ENCODE results near the gene CMPK1.
"Not testable (repeated sequence)": the region's sequence is repeated elsewhere in the genome, so short reads cannot be mapped to it uniquely, and the experiment has no call there.

The CMPK1 gene

GRCh38 chr1:47333578-47333921, at the start of gene CMPK1:
Gene CMPK1, plus strand, starts transcription at chr1:47333790. Its CDS starts 156 bp downstream, at chr1:47333946.
- DNase-seq (ENCODE audit: low read depth): peak; percentile 73

GRCh38 chr1:47288116-47288515, 45.5 kb upstream of the CMPK1 start:
- DNase-seq (ENCODE audit: low read depth): not testable (repeated sequence)

- DNase-seq (ENCODE audit: low read depth): not testable (repeated sequence)
Measured at GRCh38 chr1:47294863-47295262, 38.7 kb upstream of the CMPK1 start.

- no peak for DNase-seq (ENCODE audit: low read depth)
Measured at GRCh38 chr1:47295579-47295978, 38.0 kb upstream of the CMPK1 start.

GRCh38 chr1:47298025-47298699, 35.4 kb upstream of the CMPK1 start:
- no peak for DNase-seq (ENCODE audit: low read depth)

GRCh38 chr1:47302472-47302871, 31.1 kb upstream of the CMPK1 start:
- no peak for DNase-seq (ENCODE audit: low read depth)

- DNase-seq (ENCODE audit: low read depth): no peak
Measured at GRCh38 chr1:47309427-47309826, 24.2 kb upstream of the CMPK1 start.

- peak; percentile 97 for DNase-seq (ENCODE audit: low read depth)
Measured at GRCh38 chr1:47313915-47314664, 19.5 kb upstream of the CMPK1 start, which contains the start of gene STIL. Gene STIL, minus strand, starts transcription at chr1:47314147. Its CDS starts 3,828 bp downstream, at chr1:47310319.

GRCh38 chr1:47317841-47318240, 15.7 kb upstream of the CMPK1 start:
- DNase-seq (ENCODE audit: low read depth): no peak

GRCh38 chr1:47319968-47320367, 13.6 kb upstream of the CMPK1 start:
- not testable (repeated sequence) for DNase-seq (ENCODE audit: low read depth)

- DNase-seq (ENCODE audit: low read depth): no peak
Measured at GRCh38 chr1:47323599-47324031, 10.0 kb upstream of the CMPK1 start.

GRCh38 chr1:47324682-47325081, 8.9 kb upstream of the CMPK1 start:
- no peak for DNase-seq (ENCODE audit: low read depth)

- no peak for DNase-seq (ENCODE audit: low read depth)
Measured at GRCh38 chr1:47325528-47325927, 8.1 kb upstream of the CMPK1 start.

- no peak for DNase-seq (ENCODE audit: low read depth)
Measured at GRCh38 chr1:47326271-47326670, 7.3 kb upstream of the CMPK1 start.

GRCh38 chr1:47328992-47329391, 4.6 kb upstream of the CMPK1 start:
- no peak for DNase-seq (ENCODE audit: low read depth)

- no peak for DNase-seq (ENCODE audit: low read depth)
Measured at GRCh38 chr1:47330212-47330611, 3.4 kb upstream of the CMPK1 start.

- no peak for DNase-seq (ENCODE audit: low read depth)
Measured at GRCh38 chr1:47331875-47332274, 1.7 kb upstream of the CMPK1 start.

GRCh38 chr1:47332779-47333577, 612 bp upstream of the CMPK1 start:
- no peak for DNase-seq (ENCODE audit: low read depth)

GRCh38 chr1:47333922-47334764, 553 bp downstream of the CMPK1 start:
- peak; percentile 63 for DNase-seq (ENCODE audit: low read depth)

- no peak for DNase-seq (ENCODE audit: low read depth)
Measured at GRCh38 chr1:47334765-47335435, 1.3 kb downstream of the CMPK1 start.

- no peak for DNase-seq (ENCODE audit: low read depth)
Measured at GRCh38 chr1:47337350-47337749, 3.8 kb downstream of the CMPK1 start.
